ENCODE data around the gene SPSB1.
A peak's percentile ranks its signal among the peaks of the same experiment; 100 is the strongest.

The SPSB1 gene

DNA sequence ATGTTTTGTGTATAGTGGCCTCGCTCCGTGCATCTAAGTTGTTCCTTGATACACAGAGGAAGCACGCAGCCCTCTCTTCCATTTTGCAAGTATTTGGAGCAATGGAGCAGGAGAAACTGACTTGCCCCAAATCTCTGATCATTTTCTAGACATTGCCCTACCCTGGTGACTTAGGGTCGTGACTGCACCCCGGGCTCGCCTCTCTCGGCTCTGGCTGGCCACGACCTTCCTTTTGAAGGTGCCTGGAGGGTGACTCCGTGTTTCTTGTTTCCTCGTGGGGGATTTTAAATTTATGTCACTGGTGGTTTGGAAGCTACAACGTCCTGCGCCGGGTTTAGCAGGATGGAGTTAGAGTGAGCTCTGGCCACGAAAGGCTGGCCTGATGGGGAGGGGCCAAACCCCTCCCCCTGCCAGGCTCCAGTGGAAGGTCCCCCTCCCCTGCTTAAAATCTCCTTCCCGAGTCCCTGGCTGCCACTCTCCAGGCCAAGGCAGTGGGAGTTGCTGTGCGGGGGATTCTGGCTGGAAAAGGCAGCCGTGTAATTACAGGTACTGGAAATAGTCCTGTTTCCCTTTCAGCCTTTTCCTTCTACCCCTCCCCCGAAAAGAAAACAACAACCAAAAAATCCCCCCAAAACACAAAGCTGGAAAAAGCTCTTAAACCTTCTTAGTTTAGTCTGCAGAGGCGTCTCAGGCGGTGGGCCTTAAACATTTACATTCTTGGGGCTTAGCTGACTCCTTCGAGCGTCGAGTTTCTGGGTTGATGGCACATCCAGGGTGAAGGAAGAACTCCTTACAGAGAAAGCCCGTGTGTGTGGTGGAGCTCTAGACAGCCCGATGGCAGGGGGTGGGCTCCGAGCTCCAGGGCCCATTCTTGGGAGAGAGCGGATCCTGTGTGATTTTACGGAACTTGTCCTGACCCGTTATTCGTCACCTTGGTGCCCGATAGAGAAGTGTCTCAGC, 28.1 kb downstream of the SPSB1 start:
- ChIA-PET CTCF (interaction anchor here (0.7 to 1.0 kb wide), 2 partner anchors 23 to 134 kb away, joined by 3 read pairs; no protein-coding TSS in a partner anchor), POLR2A (no interaction called here)
- Histone ChIP-seq H3K4me3 (ENCODE audit: control insufficient read depth in 1 of 7, extremely low read depth in 1 of 7, insufficient read depth in 4 of 7, low read depth in 2 of 7, low read length in 6 of 7) (no peak overlapping the region), H3K36me3 (ENCODE audit: control insufficient read depth in 4 of 4, insufficient read depth in 4 of 4, low read length in 3 of 4) (no peaks in the 10 kb centered on the region), H3K27ac (ENCODE audit: insufficient read depth in 1 of 2, low read depth in 1 of 2, low read length in 2 of 2, poor library complexity in 1 of 2, severe bottlenecking in 2 of 2) (no peak overlapping the region), H3K4me1 (ENCODE audit: control extremely low read depth in 1 of 4, control insufficient read depth in 4 of 4, insufficient read depth in 4 of 4, low read length in 3 of 4) (peaks cover 0 to 21% (median 12%) of the 10 kb centered on the region in 4 experiments), H3K27me3 (replicated peaks in 2 of 5; ENCODE audit: control insufficient read depth in 4 of 5, insufficient read depth in 5 of 5, low read length in 4 of 5) (peaks cover 0 to 14% (median 0%) of the 10 kb centered on the region in 5 experiments), H3K9me3 (ENCODE audit: control extremely low read depth in 1 of 5, control insufficient read depth in 4 of 5, insufficient read depth in 2 of 5, low read depth in 1 of 5, low read length in 4 of 5) (no peaks in the 10 kb centered on the region)
- WGBS (ENCODE audit: insufficient coverage), result 83% methylated on average over 23 of the region's 31 CpGs
- no peak for DNase-seq

DNA sequence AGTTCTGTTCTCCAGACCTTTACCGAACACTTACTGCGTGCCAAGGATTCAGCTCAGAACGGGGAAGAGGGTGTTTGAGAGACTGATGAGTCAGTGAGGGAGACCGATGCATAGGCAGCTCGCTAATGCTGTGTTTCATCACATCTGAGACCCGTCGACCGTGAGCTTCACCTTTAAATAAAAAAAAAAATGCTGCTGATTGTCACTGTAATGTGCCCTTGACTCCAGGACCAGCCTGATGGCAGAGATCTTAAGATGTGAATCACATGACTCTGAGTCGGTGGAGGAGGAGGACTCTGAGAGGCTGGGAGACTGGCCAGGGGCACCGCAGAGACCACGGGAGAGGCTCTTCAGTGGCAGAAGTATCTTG, 28.8 kb downstream of the SPSB1 start:
- Histone ChIP-seq H3K27me3 (replicated peaks in 2 of 5; ENCODE audit: control insufficient read depth in 4 of 5, insufficient read depth in 5 of 5, low read length in 4 of 5) (peaks cover 0 to 14% (median 0%) of the 10 kb centered on the region in 5 experiments), H3K9me3 (ENCODE audit: control extremely low read depth in 1 of 5, control insufficient read depth in 4 of 5, insufficient read depth in 2 of 5, low read depth in 1 of 5, low read length in 4 of 5) (no peaks in the 10 kb centered on the region), H3K4me1 (ENCODE audit: control extremely low read depth in 1 of 4, control insufficient read depth in 4 of 4, insufficient read depth in 4 of 4, low read length in 3 of 4) (peaks cover 0 to 18% (median 10%) of the 10 kb centered on the region in 4 experiments), H3K36me3 (ENCODE audit: control insufficient read depth in 4 of 4, insufficient read depth in 4 of 4, low read length in 3 of 4) (no peaks in the 10 kb centered on the region), H3K4me3 (ENCODE audit: control insufficient read depth in 1 of 7, extremely low read depth in 1 of 7, insufficient read depth in 4 of 7, low read depth in 2 of 7, low read length in 6 of 7) (no peak overlapping the region), H3K27ac (ENCODE audit: insufficient read depth in 1 of 2, low read depth in 1 of 2, low read length in 2 of 2, poor library complexity in 1 of 2, severe bottlenecking in 2 of 2) (no peak overlapping the region)
- ChIA-PET POLR2A (no interaction called here), CTCF (interaction anchor here (0.7 to 1.0 kb wide), 2 partner anchors 24 to 134 kb away, joined by 3 read pairs; no protein-coding TSS in a partner anchor)
- 84% methylated on average over 11 of the region's 11 CpGs for WGBS (ENCODE audit: insufficient coverage)
- DNase-seq, result peak in 2 of 3 donors; percentile 14 to 16

GRCh38 chr1:9321986-9322660, 29.4 kb downstream of the SPSB1 start:
- CTCF ChIA-PET, result no interaction called here

DNA sequence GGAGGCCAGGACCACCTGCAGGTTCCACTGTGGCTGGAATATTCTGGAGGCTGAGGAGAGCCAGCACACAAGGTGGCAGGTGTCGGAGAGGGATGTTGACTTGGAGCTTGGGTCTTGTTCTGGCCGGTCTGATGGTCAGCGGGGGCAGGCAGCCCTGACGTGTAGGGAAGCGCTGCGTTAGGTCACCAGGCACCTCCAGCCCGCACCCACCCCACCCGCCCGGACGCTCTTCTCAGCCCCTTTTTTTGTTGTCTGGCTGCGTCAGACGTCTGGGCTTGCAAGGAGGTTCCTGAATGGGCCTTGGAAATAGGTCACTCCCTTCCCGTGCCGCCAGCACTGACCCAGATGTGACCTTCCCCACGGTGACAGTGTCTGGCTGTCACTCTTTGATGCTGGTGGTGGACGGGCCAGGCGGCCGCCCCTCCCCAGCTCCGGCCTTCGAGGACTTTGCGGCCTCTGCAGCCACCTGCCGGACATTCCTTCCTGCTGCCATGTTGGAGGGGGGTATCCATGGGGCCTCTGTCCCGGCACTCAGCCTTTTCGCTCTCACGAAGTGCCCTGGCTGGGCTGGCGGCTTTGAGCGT, 30.1 kb downstream of the SPSB1 start:
- Histone ChIP-seq H3K27ac (ENCODE audit: insufficient read depth in 1 of 2, low read depth in 1 of 2, low read length in 2 of 2, poor library complexity in 1 of 2, severe bottlenecking in 2 of 2) (no peak overlapping the region), H3K4me1 (ENCODE audit: control extremely low read depth in 1 of 4, control insufficient read depth in 4 of 4, insufficient read depth in 4 of 4, low read length in 3 of 4) (peaks cover 0 to 16% (median 8%) of the 10 kb centered on the region in 4 experiments), H3K36me3 (ENCODE audit: control insufficient read depth in 4 of 4, insufficient read depth in 4 of 4, low read length in 3 of 4) (no peaks in the 10 kb centered on the region), H3K9me3 (ENCODE audit: control extremely low read depth in 1 of 5, control insufficient read depth in 4 of 5, insufficient read depth in 2 of 5, low read depth in 1 of 5, low read length in 4 of 5) (no peaks in the 10 kb centered on the region), H3K27me3 (replicated peaks in 2 of 5; ENCODE audit: control insufficient read depth in 4 of 5, insufficient read depth in 5 of 5, low read length in 4 of 5) (peaks cover 0 to 14% (median 0%) of the 10 kb centered on the region in 5 experiments), H3K4me3 (ENCODE audit: control insufficient read depth in 1 of 7, extremely low read depth in 1 of 7, insufficient read depth in 4 of 7, low read depth in 2 of 7, low read length in 6 of 7) (no peak overlapping the region)
- POLR2A ChIA-PET, result no interaction called here
- DNase-seq, result no peak
- CTCF ChIA-PET, result no interaction called here
- WGBS (ENCODE audit: insufficient coverage), result 89% methylated on average over 22 of the region's 27 CpGs

More at GRCh38 chr1:9321986-9322660, 29.4 kb downstream of the SPSB1 start:
- DNase-seq, result no peak
- Histone ChIP-seq H3K27ac (ENCODE audit: insufficient read depth in 1 of 2, low read depth in 1 of 2, low read length in 2 of 2, poor library complexity in 1 of 2, severe bottlenecking in 2 of 2) (no peak overlapping the region), H3K9me3 (ENCODE audit: control extremely low read depth in 1 of 5, control insufficient read depth in 4 of 5, insufficient read depth in 2 of 5, low read depth in 1 of 5, low read length in 4 of 5) (no peaks in the 10 kb centered on the region), H3K27me3 (replicated peaks in 2 of 5; ENCODE audit: control insufficient read depth in 4 of 5, insufficient read depth in 5 of 5, low read length in 4 of 5) (peaks cover 0 to 14% (median 0%) of the 10 kb centered on the region in 5 experiments), H3K36me3 (ENCODE audit: control insufficient read depth in 4 of 4, insufficient read depth in 4 of 4, low read length in 3 of 4) (no peaks in the 10 kb centered on the region), H3K4me1 (ENCODE audit: control extremely low read depth in 1 of 4, control insufficient read depth in 4 of 4, insufficient read depth in 4 of 4, low read length in 3 of 4) (peaks cover 0 to 18% (median 10%) of the 10 kb centered on the region in 4 experiments), H3K4me3 (ENCODE audit: control insufficient read depth in 1 of 7, extremely low read depth in 1 of 7, insufficient read depth in 4 of 7, low read depth in 2 of 7, low read length in 6 of 7) (no peak overlapping the region)
- WGBS (ENCODE audit: insufficient coverage), result 94% methylated on average over 15 of the region's 17 CpGs
- POLR2A ChIA-PET, result interaction anchor here (0.6 kb wide), 1 partner anchor 97 kb away, joined by 3 read pairs; no protein-coding TSS in a partner anchor

GRCh38 chr1:9324246-9325096, 31.8 kb downstream of the SPSB1 start:
- no peak for DNase-seq
- H3K4me1 ChIP-seq (ENCODE audit: control extremely low read depth in 1 of 4, control insufficient read depth in 4 of 4, insufficient read depth in 4 of 4, low read length in 3 of 4), result peaks cover 0 to 9% (median 0%) of the 10 kb centered on the region in 4 experiments
- H3K27ac ChIP-seq (ENCODE audit: insufficient read depth in 1 of 2, low read depth in 1 of 2, low read length in 2 of 2, poor library complexity in 1 of 2, severe bottlenecking in 2 of 2), result no peak overlapping the region
- POLR2A ChIA-PET, result no interaction called here
- 96% methylated on average over 30 of the region's 33 CpGs for WGBS (ENCODE audit: insufficient coverage)
- H3K4me3 ChIP-seq (ENCODE audit: control insufficient read depth in 1 of 7, extremely low read depth in 1 of 7, insufficient read depth in 4 of 7, low read depth in 2 of 7, low read length in 6 of 7), result no peak overlapping the region
- peaks cover 0 to 14% (median 0%) of the 10 kb centered on the region in 5 experiments for H3K27me3 ChIP-seq (replicated peaks in 2 of 5; ENCODE audit: control insufficient read depth in 4 of 5, insufficient read depth in 5 of 5, low read length in 4 of 5)
- CTCF ChIA-PET, result interaction anchor here (1.6 kb wide), 1 partner anchor 35 kb away, joined by 4 read pairs; no protein-coding TSS in a partner anchor
- H3K36me3 ChIP-seq (ENCODE audit: control insufficient read depth in 4 of 4, insufficient read depth in 4 of 4, low read length in 3 of 4), result no peaks in the 10 kb centered on the region
- no peaks in the 10 kb centered on the region for H3K9me3 ChIP-seq (ENCODE audit: control extremely low read depth in 1 of 5, control insufficient read depth in 4 of 5, insufficient read depth in 2 of 5, low read depth in 1 of 5, low read length in 4 of 5)

- H3K27ac ChIP-seq (ENCODE audit: insufficient read depth in 1 of 2, low read depth in 1 of 2, low read length in 2 of 2, poor library complexity in 1 of 2, severe bottlenecking in 2 of 2), result no peak overlapping the region
- no peak for DNase-seq
- H3K27me3 ChIP-seq (replicated peaks in 2 of 5; ENCODE audit: control insufficient read depth in 4 of 5, insufficient read depth in 5 of 5, low read length in 4 of 5), result peaks cover 0 to 4% (median 0%) of the 10 kb centered on the region in 5 experiments
- no peak overlapping the region for H3K4me3 ChIP-seq (ENCODE audit: control insufficient read depth in 1 of 7, extremely low read depth in 1 of 7, insufficient read depth in 4 of 7, low read depth in 2 of 7, low read length in 6 of 7)
- H3K4me1 ChIP-seq (ENCODE audit: control extremely low read depth in 1 of 4, control insufficient read depth in 4 of 4, insufficient read depth in 4 of 4, low read length in 3 of 4), result no peaks in the 10 kb centered on the region
- no peaks in the 10 kb centered on the region for H3K9me3 ChIP-seq (ENCODE audit: control extremely low read depth in 1 of 5, control insufficient read depth in 4 of 5, insufficient read depth in 2 of 5, low read depth in 1 of 5, low read length in 4 of 5)
- CTCF ChIA-PET, result interaction anchor here (1.0 kb wide), 1 partner anchor 129 kb away, joined by 3 read pairs; no protein-coding TSS in a partner anchor
- POLR2A ChIA-PET, result no interaction called here
- H3K36me3 ChIP-seq (ENCODE audit: control insufficient read depth in 4 of 4, insufficient read depth in 4 of 4, low read length in 3 of 4), result no peaks in the 10 kb centered on the region
- 97% methylated on average over 9 of the region's 9 CpGs for WGBS (ENCODE audit: insufficient coverage)
Observed at GRCh38 chr1:9326596-9326995, 33.9 kb downstream of the SPSB1 start.
